ENCODE measurements around the gene SFXN2. TPM values are rescaled to one million over a fixed set of nuclear protein-coding genes. Genes with fewer than 3 reads are reported as not detected.
"Not testable (repeated sequence)": the region's sequence is repeated elsewhere in the genome, so short reads cannot be mapped to it uniquely, and the experiment has no call there.

The SFXN2 gene
- total RNA-seq, 1 experiment from 2014 or later = 21.2 TPM

- TF ChIP-seq E2F1 (CRISPR knock-in tag; IDR thresholded peaks at IDR 0.05) = no peak
- no peak for TF ChIP-seq RORB (CRISPR knock-in tag; IDR thresholded peaks at IDR 0.05)
- no peak for TF ChIP-seq IRF2 (CRISPR knock-in tag; IDR thresholded peaks at IDR 0.05; ENCODE audit: borderline replicate concordance, low read depth)
- TF ChIP-seq ZNF425 (CRISPR knock-in tag; conservative IDR thresholded peaks at IDR 0.05) = no peak
Measured at GRCh38 chr10:102713814-102714620, 419 bp upstream of the SFXN2 start, which contains the start of gene ARL3 (continued).

- peak overlapping the region; percentile 90 for H3K4me3 Mint-ChIP-seq
Measured at GRCh38 chr10:102715880-102716279, 1.4 kb downstream of the SFXN2 start.

GRCh38 chr10:102716900-102717565 is 2.6 kb downstream of the SFXN2 start:
- not testable (repeated sequence) for ATAC-seq; H3K9me3 Mint-ChIP-seq; H3K27me3 Mint-ChIP-seq (ENCODE audit: low read depth); DNase-seq (ENCODE audit: low spot score)
- Mint-ChIP-seq H3K27ac (peak overlapping the region; percentile 80), H3K4me1 (peaks cover 58% of the 10 kb centered on the region), H3K4me3 (peak overlapping the region; percentile 90), H3K36me3 (peaks cover 18% of the 10 kb centered on the region)
- ChIA-PET POLR2A (interaction anchor here (0.9 kb wide), 1 partner anchor 58 kb away, joined by 7 read pairs; no protein-coding TSS in a partner anchor), CTCF (interaction anchor here (0.6 kb wide), 1 partner anchor 1674 kb away, joined by 3 read pairs; no protein-coding TSS in a partner anchor)

More at GRCh38 chr10:102715880-102716279, 1.4 kb downstream of the SFXN2 start:
- ChIA-PET POLR2A (interaction anchor here (0.9 kb wide), 1 partner anchor 57 kb away, joined by 7 read pairs; no protein-coding TSS in a partner anchor), CTCF (interaction anchor here (0.7 to 6.4 kb wide), 2 partner anchors 39 to 321 kb away, joined by 4 to 101 read pairs; no protein-coding TSS in a partner anchor)
- TF ChIP-seq NFATC4 (CRISPR knock-in tag; IDR thresholded peaks at IDR 0.05) (no peak), ZNF232 (CRISPR knock-in tag; IDR thresholded peaks at IDR 0.05) (no peak), ELF4 (CRISPR knock-in tag; IDR thresholded peaks at IDR 0.05; ENCODE audit: low read depth) (no peak), ATF2 (CRISPR knock-in tag; IDR thresholded peaks at IDR 0.05; ENCODE audit: borderline replicate concordance, low read depth) (no peak), ESRRA (CRISPR knock-in tag; IDR thresholded peaks at IDR 0.05; ENCODE audit: borderline replicate concordance) (no peak), FOXK1 (CRISPR knock-in tag; IDR thresholded peaks at IDR 0.05) (no peak), FOXJ3 (CRISPR knock-in tag; IDR thresholded peaks at IDR 0.05; ENCODE audit: borderline replicate concordance) (no peak), E2F5 (CRISPR knock-in tag; IDR thresholded peaks at IDR 0.05) (no peak), SP1 (CRISPR knock-in tag; conservative IDR thresholded peaks at IDR 0.05) (no peak), JUN (CRISPR knock-in tag; IDR thresholded peaks at IDR 0.05) (no peak), ZNF423 (CRISPR knock-in tag; IDR thresholded peaks at IDR 0.05) (no peak)
- no peaks in the 10 kb centered on the region for H3K9me3 Mint-ChIP-seq
- peak overlapping the region; percentile 88 for H3K27ac Mint-ChIP-seq
- H3K27me3 Mint-ChIP-seq (ENCODE audit: low read depth) = no peaks in the 10 kb centered on the region
- H3K4me1 Mint-ChIP-seq = peaks cover 55% of the 10 kb centered on the region
- peaks cover 14% of the 10 kb centered on the region for H3K36me3 Mint-ChIP-seq
- ATAC-seq = no peak
- no peak for DNase-seq (ENCODE audit: low spot score)
